Naive B cell (primary cell): ENCODE data around the gene INTS1. TPM values are rescaled to one million over a fixed set of nuclear protein-coding genes. Genes with fewer than 3 reads are reported as not detected.

ENCODE experiments used
- ATAC-seq, 2 donors: fragments of 150-1000 bp; cut with Tn5 transposase; 2 replicates each; pipeline ENCODE4 v1.10.0; 2021; ENCODE audit warnings: low read depth in 2 of 2, mild to moderate bottlenecking in 2 of 2, moderate library complexity in 2 of 2
- DNase-seq: peaks from one replicate; pipeline ENCODE4 v3.0.0; 2022
- H3K27ac Mint-ChIP-seq, 6 donors: one replicate each; pipeline ENCODE4 v1.8.0; 2020 to 2022; ENCODE audit warnings: mild to moderate bottlenecking in 6 of 6, mixed read lengths in 6 of 6, moderate library complexity in 5 of 6, inconsistent platforms in 2 of 6
- H3K27me3 Mint-ChIP-seq, 3 donors: one replicate each; pipeline ENCODE4 v1.8.0; 2021 to 2022; ENCODE audit warnings: mixed read lengths in 3 of 3, mild to moderate bottlenecking in 1 of 3
- H3K36me3 Mint-ChIP-seq, 2 donors: one replicate each; pipeline ENCODE4 v1.8.0; 2020 to 2022; ENCODE audit warnings: mixed read lengths in 2 of 2, inconsistent platforms in 1 of 2, mild to moderate bottlenecking in 1 of 2
- H3K4me1 Mint-ChIP-seq, 3 donors: one replicate each; pipeline ENCODE4 v1.8.0; 2020 to 2022; ENCODE audit warnings: mixed read lengths in 3 of 3, inconsistent platforms in 1 of 3, mild to moderate bottlenecking in 1 of 3, moderate library complexity in 1 of 3
- H3K4me3 Mint-ChIP-seq, 8 donors: one replicate each; pipeline ENCODE4 v1.8.0; 2020 to 2022; ENCODE audit warnings: mild to moderate bottlenecking in 8 of 8, mixed read lengths in 8 of 8, moderate library complexity in 8 of 8, inconsistent platforms in 2 of 8
- H3K9me3 Mint-ChIP-seq, 7 donors: one replicate each; pipeline ENCODE4 v1.8.0; 2020 to 2022; ENCODE audit warnings: mixed read lengths in 7 of 7, mild to moderate bottlenecking in 5 of 7, inconsistent platforms in 2 of 7, moderate library complexity in 1 of 7
- polyA plus RNA-seq, 6 donors: library from polyadenylated mRNA; unstranded; fragments of 300-500 nt; fragmentation: Illumina TruSeq; gene quantifications; one replicate each; pipeline ENCODE4 v1.2.3, GENCODE V29; 2021; ENCODE audit warnings: low read depth in 6 of 6

INTS1 gene
- polyA plus RNA-seq, 6 donors from 2014 or later: 3.0 to 26.7 (median 11.7) TPM

- ATAC-seq (no peak), DNase-seq (no peak)
- Mint-ChIP-seq H3K4me3 (no peak overlapping the region), H3K36me3 (peaks cover 0 to 7% of the 10 kb centered on the region in 2 donors), H3K27me3 (no peaks in the 10 kb centered on the region), H3K9me3 (no peaks in the 10 kb centered on the region), H3K27ac (no peak overlapping the region), H3K4me1 (peaks cover 21 to 32% (median 27%) of the 10 kb centered on the region in 3 donors)
These were observed 4.7 kb downstream of the INTS1 start for GRCh38 chr7:1499367-1500029.

- no peak for DNase-seq
- Mint-ChIP-seq H3K36me3 (peaks cover 0 to 7% of the 10 kb centered on the region in 2 donors), H3K9me3 (no peaks in the 10 kb centered on the region), H3K4me1 (peaks cover 21 to 29% (median 23%) of the 10 kb centered on the region in 3 donors), H3K27me3 (no peaks in the 10 kb centered on the region), H3K27ac (no peak overlapping the region), H3K4me3 (peak overlapping the region in 1 of 8 donors; percentile 30)
- no peak for ATAC-seq
These were observed 5.6 kb downstream of the INTS1 start for GRCh38 chr7:1498370-1499305.

GRCh38 chr7:1497293-1497927 is 6.8 kb downstream of the INTS1 start:
- no peak for ATAC-seq
- Mint-ChIP-seq H3K27me3 (no peaks in the 10 kb centered on the region), H3K36me3 (peaks cover 2 to 11% of the 10 kb centered on the region in 2 donors), H3K27ac (no peak overlapping the region), H3K4me1 (peaks cover 11 to 20% (median 16%) of the 10 kb centered on the region in 3 donors), H3K4me3 (peak overlapping the region in 1 of 8 donors; percentile 56), H3K9me3 (no peaks in the 10 kb centered on the region)
- DNase-seq: no peak

- peaks cover 4 to 13% (median 11%) of the 10 kb centered on the region in 3 donors for H3K4me1 Mint-ChIP-seq
- peak overlapping the region in 2 of 8 donors; percentile 15 to 56 for H3K4me3 Mint-ChIP-seq
- peak overlapping the region in 1 of 6 donors; percentile 16 for H3K27ac Mint-ChIP-seq
- H3K9me3 Mint-ChIP-seq: no peaks in the 10 kb centered on the region
- DNase-seq (no peak), ATAC-seq (no peak)
- peaks cover 4 to 15% of the 10 kb centered on the region in 2 donors for H3K36me3 Mint-ChIP-seq
- H3K27me3 Mint-ChIP-seq: no peaks in the 10 kb centered on the region
These were observed 7.5 kb downstream of the INTS1 start for GRCh38 chr7:1496531-1497292.

- Mint-ChIP-seq H3K27ac (no peak overlapping the region), H3K27me3 (no peaks in the 10 kb centered on the region), H3K4me3 (no peak overlapping the region), H3K9me3 (no peaks in the 10 kb centered on the region), H3K36me3 (peaks cover 8 to 18% of the 10 kb centered on the region in 2 donors), H3K4me1 (peaks cover 0 to 9% (median 5%) of the 10 kb centered on the region in 3 donors)
- ATAC-seq (no peak), DNase-seq (no peak)
These were observed 8.5 kb downstream of the INTS1 start for GRCh38 chr7:1495564-1496242.

GRCh38 chr7:1494866-1495563 is 9.2 kb downstream of the INTS1 start:
- H3K4me1 Mint-ChIP-seq: peaks cover 0 to 6% (median 0%) of the 10 kb centered on the region in 3 donors
- H3K36me3 Mint-ChIP-seq: peaks cover 8 to 17% of the 10 kb centered on the region in 2 donors
- H3K4me3 Mint-ChIP-seq: no peak overlapping the region
- ATAC-seq (no peak), DNase-seq (no peak)
- no peak overlapping the region for H3K27ac Mint-ChIP-seq
- no peaks in the 10 kb centered on the region for H3K9me3 Mint-ChIP-seq
- no peaks in the 10 kb centered on the region for H3K27me3 Mint-ChIP-seq

GRCh38 chr7:1494447-1494846 is 9.7 kb downstream of the INTS1 start:
- Mint-ChIP-seq H3K9me3 (no peaks in the 10 kb centered on the region), H3K4me3 (no peak overlapping the region), H3K27ac (no peak overlapping the region), H3K27me3 (no peaks in the 10 kb centered on the region), H3K4me1 (peaks cover 0 to 3% (median 0%) of the 10 kb centered on the region in 3 donors), H3K36me3 (peaks cover 8 to 20% of the 10 kb centered on the region in 2 donors)
- ATAC-seq: no peak
- no peak for DNase-seq

- Mint-ChIP-seq H3K27ac (no peak overlapping the region), H3K27me3 (no peaks in the 10 kb centered on the region), H3K36me3 (peaks cover 8 to 29% of the 10 kb centered on the region in 2 donors), H3K4me3 (no peak overlapping the region), H3K4me1 (peaks cover 0 to 8% (median 0%) of the 10 kb centered on the region in 3 donors), H3K9me3 (no peaks in the 10 kb centered on the region)
- DNase-seq (no peak), ATAC-seq (no peak)
These were observed 10.6 kb downstream of the INTS1 start for GRCh38 chr7:1493571-1493970.

GRCh38 chr7:1493129-1493528 is 11.1 kb downstream of the INTS1 start:
- H3K36me3 Mint-ChIP-seq: peaks cover 8 to 32% of the 10 kb centered on the region in 2 donors
- no peak for ATAC-seq
- peaks cover 0 to 9% (median 0%) of the 10 kb centered on the region in 3 donors for H3K4me1 Mint-ChIP-seq
- no peak for DNase-seq
- peak overlapping the region in 1 of 6 donors; percentile 34 for H3K27ac Mint-ChIP-seq
- H3K9me3 Mint-ChIP-seq: no peaks in the 10 kb centered on the region
- no peak overlapping the region for H3K4me3 Mint-ChIP-seq
- H3K27me3 Mint-ChIP-seq: no peaks in the 10 kb centered on the region

- no peak overlapping the region for H3K27ac Mint-ChIP-seq
- H3K9me3 Mint-ChIP-seq: no peaks in the 10 kb centered on the region
- ATAC-seq (no peak), DNase-seq (no peak)
- H3K36me3 Mint-ChIP-seq: peaks cover 8 to 32% of the 10 kb centered on the region in 2 donors
- H3K27me3 Mint-ChIP-seq: no peaks in the 10 kb centered on the region
- H3K4me1 Mint-ChIP-seq: peaks cover 0 to 9% (median 0%) of the 10 kb centered on the region in 3 donors
- no peak overlapping the region for H3K4me3 Mint-ChIP-seq
These were observed 11.5 kb downstream of the INTS1 start for GRCh38 chr7:1492640-1493039.

- Mint-ChIP-seq H3K4me1 (peaks cover 0 to 9% (median 0%) of the 10 kb centered on the region in 3 donors), H3K27me3 (no peaks in the 10 kb centered on the region), H3K36me3 (peaks cover 8 to 32% of the 10 kb centered on the region in 2 donors), H3K9me3 (no peaks in the 10 kb centered on the region), H3K4me3 (no peak overlapping the region), H3K27ac (peak overlapping the region in 1 of 6 donors; percentile 47)
- no peak for ATAC-seq
- DNase-seq: no peak
These were observed 12.0 kb downstream of the INTS1 start for GRCh38 chr7:1492221-1492620.

- ATAC-seq: no peak
- no peak overlapping the region for H3K4me3 Mint-ChIP-seq
- no peaks in the 10 kb centered on the region for H3K27me3 Mint-ChIP-seq
- peaks cover 0 to 9% (median 0%) of the 10 kb centered on the region in 3 donors for H3K4me1 Mint-ChIP-seq
- no peaks in the 10 kb centered on the region for H3K9me3 Mint-ChIP-seq
- no peak for DNase-seq
- H3K27ac Mint-ChIP-seq: no peak overlapping the region
- peaks cover 8 to 32% of the 10 kb centered on the region in 2 donors for H3K36me3 Mint-ChIP-seq
These were observed 13.4 kb downstream of the INTS1 start for GRCh38 chr7:1490837-1491236.
